Activated naive CD8-positive, alpha-beta T cell treated with anti-CD3 and anti-CD28 coated beads for 36 hours (primary cell): ENCODE results near the gene ZDHHC8. TPM values are rescaled to one million over a fixed set of nuclear protein-coding genes. Genes with fewer than 3 reads are reported as not detected.
A peak's percentile ranks its signal among the peaks of the same experiment; 100 is the strongest.

Experiments used
- DNase-seq: peaks from one replicate; pipeline ENCODE4 v3.0.0; 2021
- H3K27ac Mint-ChIP-seq: one replicate; pipeline ENCODE4 v1.8.0; 2022; ENCODE audit warnings: mild to moderate bottlenecking, moderate library complexity, mixed read lengths
- H3K27me3 Mint-ChIP-seq: one replicate; pipeline ENCODE4 v1.8.0; 2022; ENCODE audit warnings: mild to moderate bottlenecking, mixed read lengths
- H3K36me3 Mint-ChIP-seq: one replicate; pipeline ENCODE4 v1.8.0; 2021; ENCODE audit warnings: mild to moderate bottlenecking, mixed read lengths
- H3K4me1 Mint-ChIP-seq: one replicate; pipeline ENCODE4 v1.8.0; 2021; ENCODE audit warnings: mixed read lengths
- H3K4me3 Mint-ChIP-seq: one replicate; pipeline ENCODE4 v1.8.0; 2022; ENCODE audit warnings: mild to moderate bottlenecking, moderate library complexity, mixed read lengths
- H3K9me3 Mint-ChIP-seq: one replicate; pipeline ENCODE4 v1.8.0; 2022; ENCODE audit warnings: mixed read lengths
- total RNA-seq, 2 experiments: library from RNA; stranded (reverse); gene quantifications; one replicate each; pipeline ENCODE4 v1.2.3, GENCODE V29; 2021

ZDHHC8 gene
- total RNA-seq, 2 experiments from 2014 or later: 63.4 to 66.6 TPM

GRCh38 chr22:20116951-20117632 is 14.5 kb upstream of the ZDHHC8 start, which contains the start of gene TRMT2A:
Gene TRMT2A (minus strand): TSS chr22:20117226. CDS start chr22:20116906, 320 bp downstream.
- Mint-ChIP-seq H3K4me1 (peaks cover 41% of the 10 kb centered on the region), H3K27ac (peak within 1 kb of the TSS; percentile 95), H3K9me3 (no peaks in the 10 kb centered on the region), H3K36me3 (peaks cover 42% of the 10 kb centered on the region), H3K4me3 (peak within 1 kb of the TSS; percentile 93), H3K27me3 (no peaks in the 10 kb centered on the region)
- DNase-seq: peak; percentile 99

GRCh38 chr22:20117633-20118299 is 13.8 kb upstream of the ZDHHC8 start:
- peak overlapping the region; percentile 95 for H3K27ac Mint-ChIP-seq
- no peaks in the 10 kb centered on the region for H3K27me3 Mint-ChIP-seq
- H3K4me3 Mint-ChIP-seq: peak overlapping the region; percentile 93
- peaks cover 41% of the 10 kb centered on the region for H3K36me3 Mint-ChIP-seq
- no peaks in the 10 kb centered on the region for H3K9me3 Mint-ChIP-seq
- H3K4me1 Mint-ChIP-seq: peaks cover 39% of the 10 kb centered on the region
- peak; percentile 84 for DNase-seq

GRCh38 chr22:20118300-20119020 is 13.1 kb upstream of the ZDHHC8 start:
- DNase-seq: no peak
- H3K9me3 Mint-ChIP-seq: no peaks in the 10 kb centered on the region
- H3K27ac Mint-ChIP-seq: peak overlapping the region; percentile 95
- H3K36me3 Mint-ChIP-seq: peaks cover 40% of the 10 kb centered on the region
- H3K4me3 Mint-ChIP-seq: peak overlapping the region; percentile 93
- H3K4me1 Mint-ChIP-seq: peaks cover 39% of the 10 kb centered on the region
- H3K27me3 Mint-ChIP-seq: no peaks in the 10 kb centered on the region

GRCh38 chr22:20121856-20122415 is 9.7 kb upstream of the ZDHHC8 start:
- no peak for DNase-seq
- Mint-ChIP-seq H3K4me3 (no peak overlapping the region), H3K27me3 (no peaks in the 10 kb centered on the region), H3K27ac (no peak overlapping the region), H3K4me1 (peaks cover 25% of the 10 kb centered on the region), H3K9me3 (no peaks in the 10 kb centered on the region), H3K36me3 (peaks cover 30% of the 10 kb centered on the region)

GRCh38 chr22:20123366-20124082 is 8.1 kb upstream of the ZDHHC8 start:
- peak overlapping the region; percentile 29 for H3K27ac Mint-ChIP-seq
- peaks cover 32% of the 10 kb centered on the region for H3K4me1 Mint-ChIP-seq
- no peak for DNase-seq
- peaks cover 29% of the 10 kb centered on the region for H3K36me3 Mint-ChIP-seq
- H3K27me3 Mint-ChIP-seq: no peaks in the 10 kb centered on the region
- no peak overlapping the region for H3K4me3 Mint-ChIP-seq
- H3K9me3 Mint-ChIP-seq: no peaks in the 10 kb centered on the region

- no peak for DNase-seq
- Mint-ChIP-seq H3K9me3 (no peaks in the 10 kb centered on the region), H3K4me3 (no peak overlapping the region), H3K27ac (peak overlapping the region; percentile 48), H3K36me3 (peaks cover 23% of the 10 kb centered on the region), H3K27me3 (no peaks in the 10 kb centered on the region), H3K4me1 (peaks cover 36% of the 10 kb centered on the region)
Observed at GRCh38 chr22:20124083-20124787, 7.4 kb upstream of the ZDHHC8 start.

GRCh38 chr22:20125201-20126174 is 6.1 kb upstream of the ZDHHC8 start:
- H3K36me3 Mint-ChIP-seq: peaks cover 11% of the 10 kb centered on the region
- peak overlapping the region; percentile 1 for H3K27ac Mint-ChIP-seq
- no peaks in the 10 kb centered on the region for H3K9me3 Mint-ChIP-seq
- no peaks in the 10 kb centered on the region for H3K27me3 Mint-ChIP-seq
- no peak for DNase-seq
- H3K4me1 Mint-ChIP-seq: peaks cover 31% of the 10 kb centered on the region
- no peak overlapping the region for H3K4me3 Mint-ChIP-seq

- H3K36me3 Mint-ChIP-seq: peaks cover 8% of the 10 kb centered on the region
- no peaks in the 10 kb centered on the region for H3K9me3 Mint-ChIP-seq
- no peaks in the 10 kb centered on the region for H3K27me3 Mint-ChIP-seq
- H3K4me3 Mint-ChIP-seq: no peak overlapping the region
- H3K27ac Mint-ChIP-seq: peak overlapping the region; percentile 1
- peaks cover 31% of the 10 kb centered on the region for H3K4me1 Mint-ChIP-seq
- no peak for DNase-seq
Observed at GRCh38 chr22:20126284-20127029, 5.1 kb upstream of the ZDHHC8 start.

GRCh38 chr22:20127318-20127868 is 4.2 kb upstream of the ZDHHC8 start:
- DNase-seq: no peak
- Mint-ChIP-seq H3K27me3 (no peaks in the 10 kb centered on the region), H3K4me1 (peaks cover 22% of the 10 kb centered on the region), H3K4me3 (no peak overlapping the region), H3K36me3 (peaks cover 8% of the 10 kb centered on the region), H3K27ac (peak overlapping the region; percentile 40), H3K9me3 (no peaks in the 10 kb centered on the region)

- Mint-ChIP-seq H3K36me3 (peaks cover 8% of the 10 kb centered on the region), H3K4me3 (no peak overlapping the region), H3K27me3 (no peaks in the 10 kb centered on the region), H3K27ac (peak overlapping the region; percentile 79), H3K4me1 (peaks cover 24% of the 10 kb centered on the region), H3K9me3 (no peaks in the 10 kb centered on the region)
- no peak for DNase-seq
Observed at GRCh38 chr22:20127869-20128618, 3.6 kb upstream of the ZDHHC8 start.

GRCh38 chr22:20128619-20128901 is 3.0 kb upstream of the ZDHHC8 start:
- no peaks in the 10 kb centered on the region for H3K9me3 Mint-ChIP-seq
- peak overlapping the region; percentile 79 for H3K27ac Mint-ChIP-seq
- no peak overlapping the region for H3K4me3 Mint-ChIP-seq
- DNase-seq: no peak
- H3K4me1 Mint-ChIP-seq: peaks cover 28% of the 10 kb centered on the region
- peaks cover 6% of the 10 kb centered on the region for H3K36me3 Mint-ChIP-seq
- H3K27me3 Mint-ChIP-seq: no peaks in the 10 kb centered on the region
